GM13977 (cell line): ENCODE data around the gene TCL1B.
A peak's percentile ranks its signal among the peaks of the same experiment; 100 is the strongest.

ENCODE experiments used
- DNase-seq: peaks from one replicate; pipeline ENCODE4 v3.0.0; 2012; ENCODE audit warnings: low spot score
- in situ Hi-C: fragments of 300-500 bp; cut with MboI; formaldehyde crosslinking; loops from one replicate; pipeline ENCODE4 v1.12.0; 2022; ENCODE audit warnings: low sequenced_read_pairs, low pct_unique_long_range_greater_than_20kb, mixed read lengths, inconsistent platforms; ENCODE audit not compliant: unreplicated experiment
- TF ChIP-seq, protein P1 (sequence below): IDR thresholded peaks from 2 replicates; pipeline ENCODE4 v1.5.1; 2012; ENCODE audit warnings: mild to moderate bottlenecking, control low read depth; ENCODE audit not compliant: insufficient read depth; ENCODE audit errors: extremely low read depth, missing control alignments

TCL1B gene

DNA sequence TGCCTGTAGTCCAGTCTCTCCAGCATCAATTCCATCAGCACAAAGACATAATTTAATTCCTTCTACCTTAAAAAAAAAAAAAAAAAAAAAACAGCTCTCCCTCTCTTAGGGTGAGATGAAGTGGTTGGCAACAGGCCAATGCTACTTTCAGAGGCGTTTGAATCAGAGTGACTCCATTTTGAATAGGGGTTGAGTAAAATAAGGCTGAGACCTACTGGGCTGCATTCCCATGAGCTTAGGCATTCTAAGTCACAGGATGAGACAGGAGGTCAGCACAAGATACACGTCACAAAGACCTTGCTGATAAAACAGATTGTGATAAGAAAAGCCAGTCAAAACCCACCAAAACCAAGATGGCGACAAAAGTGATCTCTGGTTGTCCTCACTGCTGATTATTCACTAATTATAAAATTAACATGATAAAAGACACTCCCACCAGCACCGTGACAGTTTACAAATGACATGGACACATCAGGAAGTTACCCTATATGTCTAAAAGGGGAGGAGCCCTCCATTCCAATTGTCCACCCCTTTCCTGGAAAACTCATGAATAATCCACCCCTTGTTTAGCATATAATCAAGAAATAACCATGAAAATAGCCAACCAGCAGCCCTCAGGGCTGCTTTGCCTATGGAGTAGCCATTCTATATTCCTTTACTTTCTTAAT is 6.9 kb upstream of the TCL1B start:
- no peak for DNase-seq
- TF ChIP-seq, protein P1, sequence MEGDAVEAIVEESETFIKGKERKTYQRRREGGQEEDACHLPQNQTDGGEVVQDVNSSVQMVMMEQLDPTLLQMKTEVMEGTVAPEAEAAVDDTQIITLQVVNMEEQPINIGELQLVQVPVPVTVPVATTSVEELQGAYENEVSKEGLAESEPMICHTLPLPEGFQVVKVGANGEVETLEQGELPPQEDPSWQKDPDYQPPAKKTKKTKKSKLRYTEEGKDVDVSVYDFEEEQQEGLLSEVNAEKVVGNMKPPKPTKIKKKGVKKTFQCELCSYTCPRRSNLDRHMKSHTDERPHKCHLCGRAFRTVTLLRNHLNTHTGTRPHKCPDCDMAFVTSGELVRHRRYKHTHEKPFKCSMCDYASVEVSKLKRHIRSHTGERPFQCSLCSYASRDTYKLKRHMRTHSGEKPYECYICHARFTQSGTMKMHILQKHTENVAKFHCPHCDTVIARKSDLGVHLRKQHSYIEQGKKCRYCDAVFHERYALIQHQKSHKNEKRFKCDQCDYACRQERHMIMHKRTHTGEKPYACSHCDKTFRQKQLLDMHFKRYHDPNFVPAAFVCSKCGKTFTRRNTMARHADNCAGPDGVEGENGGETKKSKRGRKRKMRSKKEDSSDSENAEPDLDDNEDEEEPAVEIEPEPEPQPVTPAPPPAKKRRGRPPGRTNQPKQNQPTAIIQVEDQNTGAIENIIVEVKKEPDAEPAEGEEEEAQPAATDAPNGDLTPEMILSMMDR: no peak
- in situ Hi-C loops: no loop called here

DNA sequence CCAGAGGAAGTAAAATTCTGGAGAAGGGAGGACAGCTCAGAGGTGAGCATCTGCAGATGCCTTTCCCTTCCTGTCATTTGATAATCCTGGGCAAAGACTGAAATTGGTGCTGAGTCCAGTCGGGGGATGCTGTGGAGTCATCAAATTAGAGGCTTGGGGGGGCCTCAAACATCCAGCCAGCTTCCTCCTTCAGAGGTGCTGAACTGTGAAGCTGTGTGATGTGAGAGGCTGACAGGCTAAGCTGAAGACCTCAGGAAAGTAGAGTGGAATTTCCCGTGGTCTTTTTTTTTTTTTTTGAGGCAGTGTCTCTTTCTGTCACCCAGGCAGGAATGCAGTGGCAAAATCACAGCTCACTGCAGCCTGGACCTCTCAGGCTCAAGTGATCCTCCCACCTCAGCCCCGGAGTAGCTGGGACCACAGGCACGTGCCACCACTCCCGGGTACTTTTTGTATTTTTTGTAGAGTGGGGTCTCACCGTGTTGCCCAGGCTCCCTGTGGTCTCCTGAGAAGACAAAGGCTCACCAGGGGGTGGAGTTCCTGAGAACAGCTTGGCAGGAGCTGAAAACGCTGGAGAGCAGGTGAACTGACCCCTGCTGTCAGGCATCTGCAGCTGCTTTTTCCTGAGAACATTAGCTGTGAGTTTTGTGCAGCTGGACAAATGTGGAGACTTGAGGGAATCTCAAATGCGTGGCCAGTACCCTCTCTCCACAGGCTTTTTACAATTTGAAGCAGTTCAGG is 6.1 kb upstream of the TCL1B start:
- in situ Hi-C loops: loop anchor here (10.0 kb wide), 1 partner anchor 75 kb away; no protein-coding TSS in a partner anchor
- DNase-seq: peak; percentile 45
- TF ChIP-seq, protein P1: peak; percentile 44

DNA sequence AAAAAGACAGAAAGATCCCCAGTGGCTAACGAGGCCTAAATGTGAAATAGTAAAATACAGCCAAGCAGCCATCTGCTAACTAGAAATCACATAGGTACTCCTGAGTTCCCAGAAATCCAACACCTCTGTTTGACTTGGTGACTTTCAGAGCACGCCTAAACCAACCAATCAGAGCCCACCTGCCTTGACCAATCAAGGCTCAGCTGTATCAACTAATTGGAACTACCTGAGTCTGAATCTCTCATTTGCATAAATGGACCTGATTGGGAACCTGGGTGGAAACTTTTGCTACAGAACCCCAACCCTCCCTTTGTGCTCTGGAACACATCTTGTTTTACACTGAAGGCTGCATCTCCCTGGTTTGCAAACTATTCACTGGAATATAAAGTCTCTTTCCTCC is 5.1 kb upstream of the TCL1B start:
- TF ChIP-seq, protein P1: no peak
- in situ Hi-C loops: loop anchor here (10.0 kb wide), 1 partner anchor 76 kb away; no protein-coding TSS in a partner anchor
- DNase-seq: no peak

DNA sequence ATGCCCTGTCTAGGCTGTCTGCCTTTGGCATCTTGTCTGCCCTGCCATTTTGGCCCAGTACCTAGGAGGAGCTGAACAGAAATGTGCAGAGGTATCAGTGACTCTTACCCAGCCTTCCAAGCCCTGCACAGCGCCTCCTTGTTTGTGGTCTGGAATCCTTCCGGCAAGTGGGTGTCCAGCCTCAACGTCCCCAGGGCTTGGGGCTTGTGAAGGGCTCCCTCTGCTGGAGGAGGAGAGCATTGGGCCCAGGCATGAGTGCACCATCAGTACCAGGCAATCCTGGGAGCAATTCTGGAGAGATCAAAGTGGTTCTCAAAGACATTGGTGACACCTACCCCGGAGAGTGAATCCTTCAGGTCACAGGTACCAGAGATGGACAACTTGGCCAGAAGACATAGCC is 2.4 kb upstream of the TCL1B start:
- in situ Hi-C loops: loop anchor here (10.0 kb wide), 1 partner anchor 79 kb away; no protein-coding TSS in a partner anchor
- TF ChIP-seq, protein P1: peak; percentile 93
- peak; percentile 77 for DNase-seq

DNA sequence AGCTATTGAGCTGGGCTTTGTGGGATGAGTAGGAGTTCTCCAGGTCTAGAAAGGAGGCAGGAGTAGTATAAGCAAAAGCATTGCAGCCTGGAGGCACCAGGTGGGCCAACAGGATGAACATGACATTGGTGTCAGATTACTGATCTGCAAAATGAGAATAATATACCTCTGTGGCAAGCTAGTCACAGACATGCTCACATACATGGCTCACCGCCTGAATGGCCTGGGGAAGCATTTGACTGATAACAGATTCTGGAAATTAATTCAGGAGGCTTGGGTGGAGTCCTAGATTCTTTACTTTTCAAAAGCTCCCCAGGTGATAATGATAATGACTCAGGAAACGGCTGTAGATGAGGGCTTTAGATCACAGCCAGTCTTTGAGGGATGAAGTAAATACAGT is 709 bp downstream of the TCL1B start:
- DNase-seq: no peak
- TF ChIP-seq, protein P1: no peak

DNA sequence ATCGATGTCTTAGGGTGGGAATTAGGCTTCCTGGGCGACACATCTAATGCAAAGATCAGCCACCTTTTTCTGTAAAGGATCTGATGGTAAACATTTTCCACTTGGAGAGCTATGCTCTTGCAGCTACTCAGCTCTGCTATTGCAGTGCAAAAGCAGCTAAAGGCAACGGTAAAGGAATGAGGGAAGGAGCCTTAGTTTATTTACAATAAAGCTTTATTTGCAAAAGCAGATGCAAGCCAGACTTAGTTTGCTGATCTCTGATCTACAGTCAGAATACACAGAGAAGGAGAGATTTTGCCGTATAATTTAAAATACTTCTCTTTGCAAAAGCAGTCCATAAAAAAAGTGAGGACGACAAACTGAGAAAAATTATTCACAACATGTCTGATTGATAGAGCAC is 3.2 kb downstream of the TCL1B start:
- in situ Hi-C loops: loop anchor here (10.0 kb wide), 1 partner anchor 85 kb away; no protein-coding TSS in a partner anchor

More for the DNA sequence above, 709 bp downstream of the TCL1B start:
- in situ Hi-C loops: loop anchor here (10.0 kb wide), 1 partner anchor 82 kb away; no protein-coding TSS in a partner anchor

More for the DNA sequence above, 3.2 kb downstream of the TCL1B start:
- DNase-seq: no peak
- TF ChIP-seq, protein P1: no peak
